Tibial artery (tissue), 4 donors: ENCODE data around the gene TMEM229B.

Experiments used
- DNase-seq, 2 donors: peaks; one replicate each; pipeline ENCODE4 v3.0.0-alpha.2; 2019
- H3K27ac ChIP-seq, 2 donors: fragments of 200-600 bp; sonication (generic) in 1 of 2; 1 replicate in 1 of 2; 2 replicates in 1 of 2; pipeline ENCODE4 v1.5.1; 2018 to 2019; ENCODE audit warnings: mild to moderate bottlenecking in 1 of 2
- H3K27me3 ChIP-seq, 2 donors: fragments of 200-600 bp; sonication (generic) in 1 of 2; one replicate each; pipeline versions ENCODE4 v1.5.1 to v1.6.0; 2016 to 2019
- H3K36me3 ChIP-seq, 3 donors: fragments of 200-600 bp; sonication (generic) in 2 of 3; one replicate each; pipeline ENCODE4 v1.5.1; 2016 to 2019; ENCODE audit warnings: mild to moderate bottlenecking in 2 of 3
- H3K4me1 ChIP-seq, 4 donors: fragments of 200-600 bp; sonication (generic) in 2 of 4; 1 replicate in 3 of 4; 2 replicates in 1 of 4; pipeline ENCODE4 v1.5.1; 2016 to 2019
- H3K4me3 ChIP-seq, 2 donors: fragments of 200-600 bp; sonication (generic) in 1 of 2; 1 replicate in 1 of 2; 2 replicates in 1 of 2; pipeline ENCODE4 v1.5.1; 2018 to 2019; ENCODE audit warnings: mild to moderate bottlenecking in 2 of 2
- H3K9me3 ChIP-seq, 3 donors: fragments of 200-600 bp; sonication (generic) in 1 of 3; one replicate each; pipeline ENCODE4 v1.5.1; 2016 to 2019
- CTCF ChIP-seq, 2 experiments: fragments of 200-600 bp in 1 of 2; fragments of 450-650 bp in 1 of 2; IDR thresholded peaks; one replicate each; pipeline ENCODE4 v1.5.1; 2017 to 2019; ENCODE audit warnings: antibody characterized with exemption in 2 of 2, mild to moderate bottlenecking in 1 of 2, moderate library complexity in 1 of 2
- intact Hi-C: fragments of 100-400 bp; cut with DNase I; formaldehyde crosslinking; loops from one replicate; pipeline ENCODE4 v1.15.0; 2023; ENCODE audit warnings: low total_unique reads

The TMEM229B gene

DNA sequence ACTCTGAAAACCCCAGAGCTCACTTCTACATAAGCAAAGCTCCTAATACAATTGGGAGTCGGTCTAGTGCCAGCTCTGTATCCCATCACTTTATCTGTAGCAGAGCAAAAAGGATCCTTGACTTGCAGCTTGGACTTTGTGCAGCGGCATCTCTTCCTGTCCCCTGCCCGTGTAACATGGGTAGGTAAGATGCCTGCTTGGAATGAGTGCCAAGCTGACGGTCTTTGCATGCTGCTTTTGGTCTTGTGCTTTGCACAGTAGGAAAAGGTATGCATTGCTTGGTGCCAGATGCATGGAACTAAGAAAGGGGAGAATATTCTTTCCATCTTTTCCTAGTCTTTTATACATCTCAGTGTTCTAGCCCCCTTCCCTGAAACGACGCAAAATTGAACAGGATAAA lies 37.7 kb upstream of the TMEM229B start:
- H3K27ac ChIP-seq, result no peak overlapping the region

GRCh38 chr14:67525389-67525788 lies 36.9 kb upstream of the TMEM229B start:
- H3K9me3 ChIP-seq, result no peaks in the 10 kb centered on the region
- H3K36me3 ChIP-seq, result no peaks in the 10 kb centered on the region
- no peak overlapping the region for H3K4me3 ChIP-seq
- DNase-seq, result no peak
- no peak for TF ChIP-seq CTCF (IDR thresholded peaks at IDR 0.05)
- H3K27ac ChIP-seq, result no peak overlapping the region
- no peaks in the 10 kb centered on the region for H3K4me1 ChIP-seq
- peaks cover 0 to 41% of the 10 kb centered on the region in 2 donors for H3K27me3 ChIP-seq
- intact Hi-C loops, result no loop called here

More for the DNA sequence above, 37.7 kb upstream of the TMEM229B start:
- intact Hi-C loops, result no loop called here
- Histone ChIP-seq H3K4me3 (no peak overlapping the region), H3K36me3 (no peaks in the 10 kb centered on the region), H3K4me1 (no peaks in the 10 kb centered on the region), H3K9me3 (no peaks in the 10 kb centered on the region), H3K27me3 (peaks cover 0 to 41% of the 10 kb centered on the region in 2 donors)
- no peak for DNase-seq
- TF ChIP-seq CTCF (IDR thresholded peaks at IDR 0.05), result no peak

DNA sequence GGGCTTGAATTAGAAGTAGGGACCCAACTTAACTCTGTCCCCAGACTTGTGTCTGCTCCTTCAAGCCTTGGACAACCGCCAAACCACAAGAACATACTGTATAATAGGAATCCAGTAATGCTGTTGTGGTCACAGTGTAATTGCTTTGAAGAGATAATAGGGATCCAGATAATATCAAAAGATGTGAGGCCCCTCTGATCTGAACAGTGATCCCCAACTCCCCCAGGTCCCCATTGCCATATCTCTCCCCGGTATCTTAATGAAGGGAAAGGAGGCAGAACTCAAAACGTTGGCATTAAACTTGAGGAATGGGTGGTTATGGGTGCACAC lies 36.1 kb upstream of the TMEM229B start:
- Histone ChIP-seq H3K27ac (no peak overlapping the region), H3K9me3 (no peaks in the 10 kb centered on the region), H3K4me1 (no peaks in the 10 kb centered on the region), H3K36me3 (no peaks in the 10 kb centered on the region), H3K4me3 (no peak overlapping the region), H3K27me3 (peaks cover 0 to 42% of the 10 kb centered on the region in 2 donors)
- no peak for DNase-seq
- TF ChIP-seq CTCF (IDR thresholded peaks at IDR 0.05), result no peak
- intact Hi-C loops, result no loop called here

DNA sequence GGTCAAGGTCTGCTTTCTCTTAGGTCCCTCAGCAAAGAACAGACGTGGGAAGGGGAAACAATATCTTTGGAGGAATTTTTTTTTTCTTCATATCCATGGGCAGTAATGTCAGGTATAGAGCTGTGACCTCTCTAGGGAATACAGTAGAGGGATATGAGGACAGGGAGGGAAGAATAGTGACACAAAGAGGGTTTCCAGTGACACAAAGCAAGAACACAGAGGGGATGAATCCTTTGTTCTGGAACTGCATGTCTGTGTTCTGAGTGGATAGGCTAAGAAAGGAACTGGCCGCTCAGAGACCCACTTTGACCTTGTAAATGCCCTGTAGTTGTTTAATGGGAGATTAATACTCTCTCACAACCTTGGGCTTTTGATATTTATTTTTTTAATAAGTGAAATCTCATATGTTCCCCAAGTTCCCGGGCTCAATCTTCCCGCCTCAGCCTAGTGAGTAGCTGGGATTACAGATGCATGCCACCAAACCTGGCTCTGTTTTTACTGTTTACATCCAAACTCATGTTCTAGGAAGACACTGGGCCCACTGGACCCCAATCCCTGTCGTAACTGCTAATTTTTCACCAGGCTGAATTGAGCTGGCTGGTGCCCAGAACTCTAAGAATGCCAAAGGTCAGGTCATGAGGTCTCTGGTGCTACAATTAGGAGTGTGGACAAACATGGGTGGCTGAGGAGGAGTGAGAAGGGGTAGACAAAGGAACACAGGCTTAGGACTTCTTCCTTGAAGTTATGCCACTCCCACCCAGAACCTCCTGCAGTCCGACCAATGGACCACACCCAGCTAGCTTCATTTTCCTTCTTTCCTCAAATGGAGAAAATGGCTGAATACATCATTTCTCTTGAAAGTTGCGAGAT lies 35.5 kb upstream of the TMEM229B start:
- Histone ChIP-seq H3K4me3 (no peak overlapping the region), H3K27ac (no peak overlapping the region)

GRCh38 chr14:67522270-67522669 lies 33.7 kb upstream of the TMEM229B start:
- H3K27ac ChIP-seq, result no peak overlapping the region
- no peak for DNase-seq
- no peaks in the 10 kb centered on the region for H3K36me3 ChIP-seq
- no peak overlapping the region for H3K4me3 ChIP-seq
- TF ChIP-seq CTCF (IDR thresholded peaks at IDR 0.05), result no peak
- H3K4me1 ChIP-seq, result no peaks in the 10 kb centered on the region
- H3K9me3 ChIP-seq, result no peaks in the 10 kb centered on the region
- intact Hi-C loops, result no loop called here
- H3K27me3 ChIP-seq, result peaks cover 0 to 49% of the 10 kb centered on the region in 2 donors

More for the DNA sequence above, 35.5 kb upstream of the TMEM229B start:
- Histone ChIP-seq H3K9me3 (no peaks in the 10 kb centered on the region), H3K4me1 (no peaks in the 10 kb centered on the region), H3K27me3 (peaks cover 0 to 48% of the 10 kb centered on the region in 2 donors), H3K36me3 (no peaks in the 10 kb centered on the region)
- no peak for TF ChIP-seq CTCF (IDR thresholded peaks at IDR 0.05)
- intact Hi-C loops, result no loop called here
- no peak for DNase-seq
